GM12891 (cell line): ENCODE results near the gene DGKI.

Source experiments
- POLR2A ChIP-seq: IDR thresholded peaks from 2 replicates; pipeline ENCODE4 v1.6.1; 2011; ENCODE audit warnings: low read depth, low read length, control low read depth
- TAF1 ChIP-seq: IDR thresholded peaks from 2 replicates; pipeline ENCODE4 v1.6.1; 2011; ENCODE audit warnings: low read depth, low read length, control low read depth

DNA sequence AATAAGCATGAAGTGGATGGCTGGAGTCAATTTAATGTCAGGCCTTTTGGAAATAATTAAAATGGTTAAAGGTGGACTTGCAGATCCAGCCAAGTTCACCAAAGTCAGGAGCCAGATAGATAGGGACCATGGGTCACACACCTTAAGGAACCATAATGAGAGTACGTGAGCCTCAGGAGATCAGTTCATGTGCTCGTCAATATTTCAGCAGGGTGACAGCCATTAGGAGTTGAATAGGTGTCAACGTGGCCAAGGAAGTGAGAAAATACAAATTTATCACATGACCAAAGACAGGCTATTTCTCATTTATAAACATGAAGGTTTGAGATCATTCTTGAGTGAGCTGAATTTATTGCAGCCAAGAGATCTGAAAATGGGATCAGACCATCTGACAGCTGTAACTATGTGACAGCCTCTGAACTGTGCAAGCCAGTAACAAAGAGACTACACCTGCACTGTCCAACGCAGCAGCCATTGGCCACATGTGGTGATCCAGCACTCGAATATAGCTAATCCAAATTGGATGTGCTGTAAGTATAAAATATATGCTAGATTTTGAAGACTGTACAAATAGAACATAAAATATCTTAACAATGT lies 253.6 kb downstream of the DGKI start:
- TF ChIP-seq POLR2A (no peak), TAF1 (no peak)
